Gastroesophageal sphincter (tissue), 4 donors: Measurements from ENCODE around the gene DPYD. TPM values are rescaled to one million over a fixed set of nuclear protein-coding genes. Genes with fewer than 3 reads are reported as not detected.

Source experiments
- ATAC-seq: fragments of 150-250 bp; one replicate; pipeline ENCODE4 v1.9.1; 2016; ENCODE audit warnings: mild to moderate bottlenecking, moderate library complexity
- H3K27ac ChIP-seq, 4 donors: fragments of 200-600 bp; sonication (generic) in 3 of 4; 1 replicate in 3 of 4; 2 replicates in 1 of 4; pipeline ENCODE4 v1.5.1; 2016 to 2019
- H3K27me3 ChIP-seq: fragments of 200-600 bp; sonication (generic); one replicate; pipeline ENCODE4 v1.5.1; 2019
- H3K36me3 ChIP-seq, 2 donors: fragments of 200-600 bp; sonication (generic); one replicate each; pipeline ENCODE4 v1.5.1; 2019; ENCODE audit warnings: control low read depth in 1 of 2
- H3K4me1 ChIP-seq, 3 donors: fragments of 200-600 bp; sonication (generic); 1 replicate in 2 of 3; 2 replicates in 1 of 3; pipeline ENCODE4 v1.5.1; 2016 to 2019; ENCODE audit warnings: control low read depth in 2 of 3
- H3K4me3 ChIP-seq, 2 donors: fragments of 200-600 bp; sonication (generic); one replicate each; pipeline ENCODE4 v1.5.1; 2019; ENCODE audit warnings: mild to moderate bottlenecking in 1 of 2, moderate library complexity in 1 of 2
- H3K9me3 ChIP-seq, 3 donors: fragments of 200-600 bp; sonication (generic); one replicate each; pipeline ENCODE4 v1.5.1; 2017 to 2019; ENCODE audit warnings: control low read depth in 2 of 3
- CTCF ChIP-seq, 4 experiments: fragments of 200-600 bp in 2 of 4; fragments of 450-650 bp in 2 of 4; sonication (generic) in 1 of 4; IDR thresholded peaks; one replicate each; pipeline ENCODE4 v1.5.1; 2017 to 2019; ENCODE audit warnings: antibody characterized with exemption in 4 of 4, mild to moderate bottlenecking in 2 of 4, moderate library complexity in 2 of 4
- EP300 ChIP-seq: sonication (generic); formaldehyde crosslinking; IDR thresholded peaks from one replicate; pipeline ENCODE4 v1.6.1; 2017; ENCODE audit warnings: antibody characterized with exemption, mild to moderate bottlenecking
- POLR2A ChIP-seq, 2 donors: fragments of 450-650 bp; IDR thresholded peaks; one replicate each; pipeline ENCODE4 v1.6.1; 2017; ENCODE audit warnings: antibody characterized with exemption in 2 of 2, mild to moderate bottlenecking in 2 of 2, moderate library complexity in 1 of 2
- POLR2AphosphoS5 ChIP-seq: sonication (generic); formaldehyde crosslinking; IDR thresholded peaks from one replicate; pipeline ENCODE4 v1.6.1; 2017; ENCODE audit warnings: antibody characterized with exemption
- WGBS, 2 donors: methylation state at CpG; one replicate each; pipeline ENCODE4 v1.1.5; 2018; ENCODE audit warnings: low coverage in 1 of 2; 5-methylcytosine and 5-hydroxymethylcytosine counted together
- total RNA-seq, 4 donors: library from RNA; depleted of rRNA; stranded (reverse); fragments of >200 nt; gene quantifications; one replicate each; pipeline ENCODE4 v1.1.0, GENCODE V29; 2016

The DPYD gene
- total RNA-seq, 4 donors from 2014 or later: 31.2 to 53.0 (median 43.2) TPM

GRCh38 chr1:97632075-97632474 lies 288.8 kb downstream of the DPYD start:
- no peaks in the 10 kb centered on the region for H3K9me3 ChIP-seq
- no peaks in the 10 kb centered on the region for H3K36me3 ChIP-seq
- no peaks in the 10 kb centered on the region for H3K27me3 ChIP-seq
- TF ChIP-seq POLR2AphosphoS5 (no peak), CTCF (IDR thresholded peaks at IDR 0.05) (no peak), EP300 (no peak), POLR2A (IDR thresholded peaks at IDR 0.05) (no peak)
- H3K4me1 ChIP-seq: peaks cover 0 to 20% (median 0%) of the 10 kb centered on the region in 3 donors
- no peak overlapping the region for H3K27ac ChIP-seq
- H3K4me3 ChIP-seq: no peak overlapping the region
- WGBS, 2 donors: 45 to 67% methylated on average over 4 of the region's 4 CpGs
- no peak for ATAC-seq

GRCh38 chr1:97630948-97631347 lies 289.9 kb downstream of the DPYD start:
- no peak for TF ChIP-seq CTCF (IDR thresholded peaks at IDR 0.05)
- TF ChIP-seq POLR2A (IDR thresholded peaks at IDR 0.05): no peak
- TF ChIP-seq POLR2AphosphoS5: no peak
- TF ChIP-seq EP300: no peak

GRCh38 chr1:97630281-97630680 lies 290.6 kb downstream of the DPYD start:
- no peaks in the 10 kb centered on the region for H3K36me3 ChIP-seq
- WGBS, 2 donors: 50% methylated on average over 1 of the region's 1 CpG; no CpG with 5 or more reads in 1 of the 2 donors
- H3K27me3 ChIP-seq: no peaks in the 10 kb centered on the region
- no peaks in the 10 kb centered on the region for H3K9me3 ChIP-seq
- ATAC-seq: no peak
- TF ChIP-seq EP300 (no peak), POLR2AphosphoS5 (no peak), POLR2A (IDR thresholded peaks at IDR 0.05) (no peak), CTCF (IDR thresholded peaks at IDR 0.05) (no peak)
- H3K4me3 ChIP-seq: no peak overlapping the region
- H3K27ac ChIP-seq: no peak overlapping the region
- peaks cover 0 to 20% (median 0%) of the 10 kb centered on the region in 3 donors for H3K4me1 ChIP-seq

More at GRCh38 chr1:97630948-97631347, 289.9 kb downstream of the DPYD start:
- Histone ChIP-seq H3K27me3 (no peaks in the 10 kb centered on the region), H3K36me3 (no peaks in the 10 kb centered on the region), H3K4me3 (no peak overlapping the region), H3K9me3 (no peaks in the 10 kb centered on the region), H3K27ac (no peak overlapping the region), H3K4me1 (peaks cover 0 to 20% (median 0%) of the 10 kb centered on the region in 3 donors)
- no peak for ATAC-seq
- 40 to 49% methylated on average over 1 to 3 of the region's 3 CpGs for WGBS, 2 donors

- H3K27ac ChIP-seq: peak overlapping the region in 2 of 4 donors; percentile 22 to 48
- no peak for ATAC-seq
- no peak overlapping the region for H3K4me3 ChIP-seq
- H3K36me3 ChIP-seq: no peaks in the 10 kb centered on the region
- no peaks in the 10 kb centered on the region for H3K4me1 ChIP-seq
- H3K27me3 ChIP-seq: no peaks in the 10 kb centered on the region
- TF ChIP-seq POLR2AphosphoS5 (no peak), EP300 (no peak), POLR2A (IDR thresholded peaks at IDR 0.05) (no peak), CTCF (IDR thresholded peaks at IDR 0.05) (no peak)
- no peaks in the 10 kb centered on the region for H3K9me3 ChIP-seq
Measured at GRCh38 chr1:97623220-97623619, 297.6 kb downstream of the DPYD start.

DNA sequence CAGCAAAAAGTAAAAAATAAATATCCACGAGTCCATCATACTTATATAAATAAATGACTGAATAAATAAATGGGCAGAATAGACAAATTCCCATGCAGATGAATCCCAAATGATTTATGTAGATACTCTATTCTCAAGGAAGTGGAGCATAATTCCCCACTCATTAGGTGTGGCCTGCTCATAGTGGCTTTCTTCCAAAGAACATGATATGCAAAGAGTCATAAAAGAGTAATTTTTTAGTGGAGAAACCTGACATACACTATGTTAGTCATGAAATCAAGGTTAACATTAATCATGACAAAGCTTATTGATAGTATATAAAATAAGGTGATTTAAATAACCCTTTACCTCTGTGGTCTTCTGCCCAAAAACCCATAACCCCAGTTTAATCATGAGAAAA lies 298.9 kb downstream of the DPYD start:
- no peak for ATAC-seq
- Histone ChIP-seq H3K4me3 (no peak overlapping the region), H3K36me3 (no peaks in the 10 kb centered on the region), H3K4me1 (no peaks in the 10 kb centered on the region), H3K27me3 (no peaks in the 10 kb centered on the region), H3K9me3 (no peaks in the 10 kb centered on the region), H3K27ac (no peak overlapping the region)
- no peak for TF ChIP-seq POLR2AphosphoS5
- TF ChIP-seq CTCF (IDR thresholded peaks at IDR 0.05): no peak
- TF ChIP-seq EP300: no peak
- TF ChIP-seq POLR2A (IDR thresholded peaks at IDR 0.05): no peak
- 73 to 85% methylated on average over 1 of the region's 1 CpG for WGBS, 2 donors
